T-helper 1 cell (primary cell): ENCODE data around the gene PRKCB.
A peak's percentile ranks its signal among the peaks of the same experiment; 100 is the strongest.
"Not testable (repeated sequence)": the region's sequence is repeated elsewhere in the genome, so short reads cannot be mapped to it uniquely, and the experiment has no call there.

Experiments
- DNase-seq, 5 donors: peaks; one replicate each; pipeline ENCODE4 v3.0.0-alpha.2; 2012 to 2020

The PRKCB gene

DNA sequence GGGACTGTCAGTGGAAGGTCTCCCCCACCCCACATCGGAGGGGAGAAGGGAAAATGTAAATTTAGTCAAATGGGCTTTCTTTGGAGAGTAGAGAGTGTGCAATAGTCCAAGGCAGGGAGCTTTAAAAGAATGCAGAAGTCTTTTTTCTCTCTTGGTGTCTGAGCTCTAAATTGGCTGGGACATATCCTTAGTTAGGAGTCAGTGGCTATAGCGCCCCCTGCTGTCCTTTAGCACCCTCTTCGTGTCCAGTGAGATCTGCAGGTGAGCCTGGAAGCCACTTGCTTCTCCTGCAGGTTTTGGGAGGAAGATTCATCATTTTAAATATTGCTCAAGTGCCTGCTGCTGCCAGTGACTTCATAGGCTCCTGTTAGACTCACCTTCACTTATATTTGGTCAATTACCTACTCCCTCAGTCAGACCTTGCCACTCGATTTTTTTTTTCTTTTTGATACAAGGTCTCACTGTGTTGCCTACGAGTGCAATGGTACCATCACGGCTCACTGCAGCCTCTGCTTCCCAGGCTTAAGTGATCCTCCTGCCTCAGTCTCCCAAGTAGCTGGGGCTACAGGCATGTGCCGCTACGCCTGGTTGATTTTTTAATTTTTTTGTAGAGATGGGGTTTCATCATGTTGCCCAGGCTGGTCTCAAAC, 174.8 kb downstream of the PRKCB start:
- peak; percentile 48 to 80 (median 70) for DNase-seq

DNA sequence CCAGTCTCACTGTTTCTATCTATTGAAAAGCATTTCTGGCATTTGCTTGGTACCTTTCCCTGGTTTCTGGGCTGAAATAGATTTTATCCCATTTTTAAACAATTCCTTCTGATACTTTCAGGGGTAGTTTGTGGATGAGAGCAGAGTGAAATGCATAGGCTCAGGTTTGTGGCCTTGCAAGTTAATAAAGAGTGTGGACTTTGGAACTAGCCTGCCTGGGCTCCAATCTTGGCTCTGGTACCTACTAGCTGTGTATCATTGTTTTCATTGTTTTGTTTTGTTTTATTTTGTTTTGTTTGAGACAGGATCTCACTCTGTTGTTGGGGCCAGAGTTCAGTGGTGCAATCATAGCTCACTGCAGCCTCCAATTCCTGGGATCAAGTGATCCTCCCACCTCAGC, 175.5 kb downstream of the PRKCB start:
- DNase-seq: no peak

DNA sequence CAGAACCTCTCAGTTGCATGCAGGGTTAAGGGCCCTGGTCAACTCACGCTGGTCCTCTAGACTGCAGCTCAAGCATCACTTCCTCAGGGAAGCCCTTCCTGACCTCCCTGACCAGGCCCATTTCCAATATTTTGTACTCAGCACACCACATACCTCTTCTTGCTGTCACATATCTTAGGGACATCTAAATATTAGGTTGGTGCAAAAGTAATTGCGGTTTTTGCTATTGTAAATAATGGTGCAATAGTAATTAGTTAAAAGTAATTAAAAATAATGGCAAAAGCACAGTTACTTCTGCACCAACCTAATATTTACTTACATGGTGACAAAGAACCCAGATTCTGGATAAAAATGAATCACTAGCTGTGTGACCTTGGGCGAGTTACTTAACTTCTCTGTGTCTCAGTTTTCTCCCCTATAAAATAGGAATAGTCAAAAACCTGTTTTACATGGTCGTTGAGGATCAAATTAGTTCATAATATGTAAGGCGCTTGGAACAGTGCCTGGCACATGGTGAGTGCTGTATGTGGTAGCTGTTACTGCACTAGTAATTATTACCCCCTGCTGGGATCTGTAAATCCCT, 177.4 kb downstream of the PRKCB start:
- no peak for DNase-seq

DNA sequence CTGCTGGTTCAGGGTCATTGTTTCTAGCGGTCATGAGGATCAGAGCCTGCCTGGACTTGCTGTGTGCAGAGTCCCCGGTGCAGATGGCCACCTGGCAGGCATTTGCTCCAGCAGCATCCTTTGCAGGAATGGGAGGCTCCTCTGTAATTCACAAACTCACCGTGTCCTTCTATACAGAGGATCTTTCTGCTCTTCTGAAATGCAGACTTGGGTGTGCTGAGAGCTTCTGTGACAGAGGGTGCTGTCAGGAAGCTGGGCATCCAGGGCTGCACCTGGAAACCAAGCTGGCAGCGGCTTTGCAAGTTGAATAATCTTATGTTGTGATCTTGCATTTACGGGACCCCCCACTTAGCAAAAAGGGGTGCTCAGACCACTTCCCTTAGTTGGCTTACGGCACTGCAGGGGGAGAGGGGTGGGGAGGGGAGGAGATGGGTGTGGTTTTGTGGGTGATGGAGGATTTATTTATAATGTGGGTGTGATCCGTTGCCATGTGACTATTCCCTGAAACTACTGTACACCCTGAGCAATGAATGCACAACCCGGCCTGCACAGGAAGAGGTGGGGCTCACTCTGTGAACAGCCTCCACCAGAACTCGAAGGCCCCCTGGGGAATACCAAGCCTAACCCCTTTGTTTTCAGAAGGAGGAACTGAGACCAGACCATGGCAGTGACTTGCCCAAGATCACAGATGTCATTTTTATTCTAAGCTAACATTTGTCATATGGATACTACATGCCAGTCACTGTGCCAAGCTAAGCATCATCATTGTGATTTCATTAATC, 178.3 kb downstream of the PRKCB start:
- peak in 4 of 5 donors; percentile 18 to 70 (median 24) for DNase-seq

DNA sequence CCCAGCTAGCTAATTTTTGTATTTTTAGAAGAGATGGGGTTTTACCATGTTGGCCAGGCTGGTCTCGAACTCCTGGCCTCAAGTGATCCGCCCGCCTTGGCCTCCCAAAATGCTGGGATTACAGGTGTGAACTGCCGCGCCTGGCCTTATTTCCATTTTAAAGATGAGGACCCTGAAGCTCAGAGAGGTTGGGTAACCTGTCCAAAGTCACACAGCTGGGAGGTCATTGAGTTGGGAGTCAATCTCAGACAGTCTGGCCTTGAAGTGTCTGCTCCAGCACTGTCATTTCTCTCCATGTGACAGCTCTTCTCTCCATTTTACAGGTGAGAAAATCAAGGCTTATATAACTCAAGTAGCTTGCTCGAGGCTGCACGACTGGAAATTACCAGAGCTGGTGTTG, 179.2 kb downstream of the PRKCB start:
- DNase-seq: not testable (repeated sequence)

DNA sequence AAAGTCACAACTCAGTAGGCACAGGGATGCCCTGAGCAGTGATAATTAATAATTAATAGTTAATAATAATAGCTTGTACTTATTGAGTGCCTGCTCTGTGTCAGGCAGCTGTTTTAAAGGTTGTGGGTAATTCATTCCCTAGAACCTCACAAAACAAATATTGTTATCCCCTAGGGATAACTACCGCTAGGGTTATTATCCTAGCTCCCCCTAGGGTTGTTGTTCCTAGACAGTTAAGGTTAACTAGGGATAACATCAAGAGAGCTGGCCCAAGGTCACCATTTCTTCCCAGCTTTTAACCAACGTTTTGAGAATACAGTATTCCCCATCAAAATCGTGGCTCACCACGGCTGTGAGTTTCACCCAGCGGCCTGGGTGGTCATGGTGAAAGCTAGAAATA, 180.1 kb downstream of the PRKCB start:
- no peak for DNase-seq

DNA sequence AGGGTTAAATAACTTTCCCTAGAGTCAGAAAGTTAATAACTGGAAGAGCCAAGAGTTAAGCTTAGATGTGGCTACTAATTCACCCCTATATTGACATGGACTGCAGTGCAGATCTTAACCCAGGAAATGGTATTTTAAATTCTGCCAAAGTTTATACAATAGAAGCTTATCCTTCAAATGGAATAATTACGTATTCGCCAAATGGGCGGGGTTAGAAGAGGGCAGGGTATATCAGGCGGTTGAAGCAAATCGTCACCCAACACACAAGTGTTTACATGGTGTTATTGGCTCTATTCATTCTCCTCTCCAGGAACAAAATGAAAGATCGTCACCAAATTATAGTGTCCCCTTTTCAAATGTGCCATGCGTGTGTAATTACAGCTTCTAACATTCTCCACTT, 182.7 kb downstream of the PRKCB start:
- no peak for DNase-seq

DNA sequence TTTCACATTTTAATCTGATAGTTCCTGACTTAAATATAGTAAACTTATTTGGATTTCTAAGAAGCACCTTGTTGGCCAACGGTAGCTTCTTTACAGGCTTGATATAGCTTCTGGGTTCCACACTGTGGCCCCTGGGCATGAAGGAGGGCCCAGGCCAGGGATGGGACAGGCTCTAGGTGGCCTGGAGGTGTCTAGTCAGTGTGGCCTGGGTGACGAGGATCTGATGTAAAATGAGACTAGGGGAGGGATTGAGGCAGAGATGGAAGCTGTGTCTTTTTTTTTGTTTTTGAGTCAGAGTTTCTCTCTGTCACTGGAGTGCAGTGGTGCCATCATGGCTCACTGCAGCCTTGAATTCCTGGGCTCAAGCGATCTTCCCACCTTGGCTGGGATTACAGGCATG, 187.0 kb downstream of the PRKCB start:
- DNase-seq: no peak

DNA sequence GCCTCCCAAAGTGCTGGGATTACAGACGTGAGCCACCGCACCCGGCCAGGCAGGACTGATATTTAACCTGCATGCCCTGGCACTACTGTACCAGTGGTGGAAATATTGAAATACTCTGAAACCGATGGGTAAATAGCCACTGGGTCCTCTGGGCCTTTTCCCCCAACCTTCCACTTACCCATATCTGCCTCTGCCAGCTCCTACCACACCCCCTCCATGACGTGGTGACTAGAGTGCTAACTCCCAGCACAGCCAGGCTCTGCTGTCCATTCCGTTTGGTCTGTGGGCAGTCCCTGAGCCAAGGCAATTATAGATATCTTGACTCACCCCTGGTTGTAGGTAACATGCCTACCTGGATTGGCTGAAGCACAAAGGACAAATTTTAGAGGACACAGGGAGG, 187.8 kb downstream of the PRKCB start:
- no peak for DNase-seq

DNA sequence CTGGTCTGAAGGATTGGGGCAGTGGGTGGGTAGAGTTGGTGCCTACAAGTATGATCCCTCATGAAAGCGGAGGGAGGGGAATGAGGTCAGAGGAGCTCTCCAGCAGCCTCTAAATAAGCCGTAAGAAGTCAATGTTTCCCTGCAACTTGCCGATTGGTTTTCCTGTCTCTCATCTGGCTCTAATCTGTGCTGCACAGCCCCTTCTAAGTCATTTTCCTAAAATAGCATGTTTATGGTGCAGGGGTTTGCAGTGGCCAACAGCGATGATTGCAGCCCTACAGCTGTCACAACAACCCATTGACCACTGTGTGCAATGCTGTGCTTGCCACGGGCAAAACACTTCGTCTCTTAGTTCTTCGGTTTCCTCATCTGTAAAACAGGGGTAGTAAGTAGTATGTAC, 189.2 kb downstream of the PRKCB start:
- DNase-seq: no peak

DNA sequence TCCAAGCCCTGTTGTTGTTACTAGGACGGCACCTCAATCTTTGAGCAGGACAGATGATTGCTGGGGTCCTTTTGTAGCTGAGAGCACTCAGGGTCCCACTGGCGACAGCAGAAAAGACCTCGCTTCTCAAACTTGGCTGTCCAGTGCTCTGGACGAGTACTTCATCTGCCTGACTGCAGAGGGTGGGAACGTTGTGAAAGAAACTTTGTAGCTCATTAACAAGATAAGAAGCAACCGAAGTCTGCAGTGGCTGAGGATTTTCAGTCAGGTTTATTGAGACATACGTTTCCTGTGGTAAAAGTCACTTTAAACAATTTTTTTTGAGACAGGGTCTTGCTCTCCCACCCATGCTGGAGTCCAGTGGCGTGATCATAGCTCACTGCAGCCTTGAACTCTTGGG, 191.7 kb downstream of the PRKCB start:
- DNase-seq: no peak

DNA sequence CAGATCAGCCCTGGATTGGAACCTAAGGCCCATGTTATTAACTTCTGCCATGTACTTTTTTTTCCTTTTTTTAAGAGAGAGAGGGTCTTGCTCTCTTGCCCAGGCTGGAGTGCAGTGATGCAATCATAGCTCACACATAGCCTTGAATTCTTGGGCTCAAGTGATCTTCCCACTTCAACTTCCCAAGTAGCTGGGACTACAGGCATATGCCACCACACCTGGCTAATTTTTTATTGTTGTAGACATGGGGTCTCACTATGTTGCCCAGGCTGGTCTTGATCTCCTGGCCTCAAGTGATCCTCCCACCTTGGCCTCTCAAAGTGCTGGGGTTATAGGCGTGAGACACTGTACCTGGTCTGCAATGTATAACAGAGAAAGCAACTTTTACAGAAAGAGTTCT, 194.1 kb downstream of the PRKCB start:
- DNase-seq: not testable (repeated sequence)

DNA sequence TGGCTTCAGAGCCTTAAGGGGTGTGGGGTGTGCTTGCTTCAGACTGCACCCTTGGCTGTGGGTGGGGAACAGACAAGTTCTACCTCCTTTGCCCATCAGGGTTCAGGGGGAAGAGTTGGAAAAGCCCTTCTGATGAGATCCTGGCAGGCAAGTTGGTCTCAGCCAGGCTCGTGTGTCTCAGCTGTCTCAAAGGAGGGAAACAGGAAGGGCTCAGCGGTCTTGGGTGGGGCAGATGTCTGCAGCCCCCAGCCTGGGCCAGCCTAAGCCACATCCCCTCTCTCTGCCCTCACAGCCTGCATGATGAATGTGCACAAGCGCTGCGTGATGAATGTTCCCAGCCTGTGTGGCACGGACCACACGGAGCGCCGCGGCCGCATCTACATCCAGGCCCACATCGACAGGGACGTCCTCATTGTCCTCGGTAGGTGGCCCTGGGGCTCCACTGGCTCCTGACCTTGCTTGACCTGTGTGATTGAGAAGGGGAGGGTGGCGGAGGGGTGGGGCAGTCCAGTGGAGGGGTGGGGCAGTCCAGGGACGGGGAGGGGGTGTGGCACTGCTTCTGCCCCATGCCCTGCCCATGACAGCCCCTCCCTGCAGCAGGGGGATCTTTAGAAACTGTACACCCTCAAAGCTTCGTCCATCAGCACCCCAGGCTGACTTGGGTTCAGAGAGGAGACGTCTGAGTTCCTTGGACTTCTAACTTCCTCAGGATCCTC, 199.5 kb downstream of the PRKCB start:
- peak in 1 of 5 donors; percentile 34 for DNase-seq

DNA sequence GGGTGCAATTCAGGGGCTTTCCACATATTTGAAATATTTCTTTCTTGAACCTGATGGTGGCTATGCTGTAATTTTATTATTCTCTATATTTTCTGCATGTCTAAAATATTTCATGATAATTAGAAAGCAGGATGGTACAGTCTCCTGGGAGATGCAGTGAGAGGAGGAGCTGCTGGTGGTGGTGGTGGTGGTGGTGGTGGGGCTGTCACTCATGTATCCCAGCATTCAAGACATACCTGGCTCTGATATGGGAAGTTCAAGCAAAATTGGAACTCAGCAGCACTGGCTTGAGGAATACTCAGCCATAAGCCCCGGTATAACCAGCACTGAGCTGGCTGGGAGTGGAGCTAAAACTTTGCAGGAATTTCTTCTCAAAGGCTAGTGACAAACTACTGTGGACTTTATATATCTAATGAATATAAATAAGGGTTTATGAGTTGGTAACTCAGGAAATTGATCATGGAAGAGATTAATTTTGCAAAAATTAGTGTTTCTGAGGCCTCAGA, 200.3 kb downstream of the PRKCB start:
- no peak for DNase-seq

DNA sequence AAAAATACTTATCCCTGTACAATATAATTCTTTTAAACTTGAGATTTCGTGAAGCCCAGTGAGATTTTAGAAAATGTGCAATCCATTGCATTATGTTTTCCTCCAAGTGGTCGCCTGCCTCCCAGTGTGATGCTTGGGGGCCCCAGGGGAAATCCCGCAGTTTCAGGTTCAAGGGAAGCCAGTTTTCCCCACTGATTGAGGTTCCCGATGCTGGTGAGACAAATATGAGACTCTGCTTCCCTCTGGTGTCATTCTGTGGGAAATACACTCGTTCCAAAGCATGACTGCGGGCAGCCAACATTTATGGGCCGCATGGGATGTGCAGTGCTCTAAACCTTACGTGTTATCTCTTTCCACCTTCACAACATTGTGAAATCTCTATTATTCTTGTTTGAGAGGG, 200.8 kb downstream of the PRKCB start:
- peak in 3 of 5 donors; percentile 6 to 16 (median 16) for DNase-seq

DNA sequence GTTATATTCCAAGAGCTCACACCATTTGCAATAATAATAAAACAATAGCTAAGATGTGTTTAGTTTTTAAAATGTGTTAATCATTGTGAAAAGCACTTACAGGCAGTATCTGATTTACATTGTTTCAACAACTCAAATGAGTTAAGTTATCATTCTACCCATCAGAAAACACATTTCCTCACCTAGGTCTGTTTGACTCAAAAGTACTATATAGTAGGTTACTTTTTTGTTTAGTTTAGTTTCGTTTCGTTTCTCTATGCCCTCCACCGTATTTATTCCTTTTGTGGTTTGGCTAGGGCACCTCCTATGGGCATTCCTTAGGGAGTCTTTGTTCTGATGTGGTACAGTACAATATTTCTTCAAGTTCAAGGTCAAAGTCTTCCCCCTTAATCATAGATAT, 201.6 kb downstream of the PRKCB start:
- no peak for DNase-seq

DNA sequence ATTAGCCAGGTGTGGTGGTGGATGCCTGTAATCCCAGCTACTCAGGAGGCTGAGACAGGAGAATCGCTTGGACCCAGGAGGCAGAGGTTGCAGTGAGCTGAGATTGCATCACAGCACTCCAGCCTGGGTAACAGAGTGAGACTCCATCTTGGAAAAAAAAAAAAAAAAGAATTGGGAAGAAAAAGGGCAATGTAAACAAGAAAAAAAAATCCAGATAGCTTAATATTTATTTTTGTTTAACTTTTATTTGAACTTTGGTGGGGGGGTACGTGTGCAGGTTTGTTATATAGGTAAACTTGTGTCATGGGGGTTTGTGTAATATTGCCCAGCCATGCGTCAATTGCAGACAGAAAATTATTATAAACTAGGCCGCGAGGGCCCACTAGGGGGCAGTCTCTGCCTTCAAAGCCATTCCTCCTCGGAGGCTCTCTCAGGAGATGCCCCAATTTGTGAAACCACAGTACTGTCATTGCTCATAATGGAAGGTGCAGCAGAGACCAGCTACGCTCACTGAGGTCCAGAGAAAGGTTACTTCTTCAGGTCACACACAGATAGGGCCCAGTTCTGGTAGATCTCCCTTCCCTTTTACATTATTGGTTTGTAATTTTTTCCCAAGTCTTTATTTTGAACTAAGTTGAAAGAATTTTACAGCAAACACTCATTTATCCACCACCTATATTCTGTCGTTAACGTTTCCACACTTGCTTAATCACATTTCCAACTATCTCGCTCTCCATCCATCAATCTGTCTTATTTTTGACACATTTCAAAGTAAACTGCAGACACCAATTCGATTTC, 206.2 kb downstream of the PRKCB start:
- DNase-seq: peak; percentile 24 to 73 (median 54)

DNA sequence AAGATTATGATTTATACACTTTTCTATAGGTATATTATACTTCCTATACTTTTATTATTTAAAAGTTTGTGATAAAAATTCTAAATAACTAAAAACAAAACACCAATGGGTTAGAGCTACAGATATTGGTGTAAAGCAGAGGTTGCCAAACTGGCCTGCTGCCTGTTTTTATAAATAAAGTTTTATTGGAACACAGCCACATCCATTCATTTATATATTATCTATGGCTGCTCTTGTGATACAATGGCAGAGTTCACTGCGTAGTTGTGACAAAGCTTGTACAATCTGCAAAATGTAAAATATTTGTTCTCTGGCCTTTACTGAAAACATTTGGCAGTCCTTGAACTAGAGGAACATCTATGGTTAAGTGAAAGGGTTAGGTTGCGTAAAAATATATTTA, 208.7 kb downstream of the PRKCB start:
- no peak for DNase-seq

DNA sequence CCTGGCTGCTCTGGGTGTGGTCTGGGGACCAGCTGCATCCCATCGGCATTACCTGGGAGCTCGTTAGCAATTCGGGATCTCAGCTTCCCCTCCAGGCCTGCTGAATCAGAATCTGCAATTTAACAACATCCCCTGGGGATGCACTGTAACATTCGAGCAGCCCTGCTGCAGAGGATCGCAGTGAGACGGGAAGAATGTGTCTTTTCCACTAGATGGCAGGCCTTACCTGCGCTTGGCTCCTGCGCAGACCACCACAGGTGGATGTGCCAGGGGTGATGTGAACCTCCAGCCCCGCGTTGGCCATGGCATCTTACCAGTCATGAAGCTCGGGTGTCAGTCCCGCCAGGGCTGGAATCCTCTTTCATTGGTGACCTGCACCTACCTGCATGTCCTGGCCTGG, 209.9 kb downstream of the PRKCB start:
- no peak for DNase-seq

DNA sequence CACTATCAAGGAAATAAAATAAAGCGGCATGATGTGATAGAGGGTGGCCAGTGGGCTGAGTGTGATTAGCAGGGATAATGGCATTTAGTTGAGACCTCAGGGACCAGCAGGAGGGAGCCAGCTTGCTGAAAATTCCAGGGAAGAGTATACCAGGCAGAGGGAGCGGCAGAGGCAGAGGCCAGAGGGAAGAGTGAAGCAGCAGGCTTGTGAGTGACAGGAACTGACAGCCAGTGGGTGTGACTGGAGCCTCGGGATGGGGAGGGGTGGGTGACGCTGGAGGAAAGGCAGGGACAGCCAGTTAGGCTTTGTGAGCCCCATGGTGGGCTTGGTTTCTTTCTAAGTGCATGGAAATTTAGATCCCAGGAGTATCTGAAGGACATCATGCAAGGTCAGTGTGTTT, 210.7 kb downstream of the PRKCB start:
- DNase-seq: no peak

DNA sequence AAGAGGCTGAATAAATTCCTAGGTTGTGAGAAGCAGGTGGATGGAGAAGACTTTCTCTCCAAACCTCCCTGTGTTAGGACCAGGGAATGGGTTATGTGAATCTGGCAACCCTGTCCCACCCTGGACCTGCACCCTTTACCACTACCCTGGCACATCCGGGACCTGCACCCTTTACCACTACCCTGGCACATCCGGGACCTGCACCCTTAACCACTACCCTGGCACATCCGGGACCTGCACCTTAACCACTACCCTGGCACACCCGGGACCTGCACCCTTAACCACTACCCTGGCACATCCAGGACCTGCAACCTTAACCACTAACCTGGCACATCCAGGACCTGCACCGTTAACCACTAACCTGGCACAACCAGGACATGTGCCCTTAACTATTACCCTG, 213.3 kb downstream of the PRKCB start:
- peak in 1 of 5 donors; percentile 5 for DNase-seq

DNA sequence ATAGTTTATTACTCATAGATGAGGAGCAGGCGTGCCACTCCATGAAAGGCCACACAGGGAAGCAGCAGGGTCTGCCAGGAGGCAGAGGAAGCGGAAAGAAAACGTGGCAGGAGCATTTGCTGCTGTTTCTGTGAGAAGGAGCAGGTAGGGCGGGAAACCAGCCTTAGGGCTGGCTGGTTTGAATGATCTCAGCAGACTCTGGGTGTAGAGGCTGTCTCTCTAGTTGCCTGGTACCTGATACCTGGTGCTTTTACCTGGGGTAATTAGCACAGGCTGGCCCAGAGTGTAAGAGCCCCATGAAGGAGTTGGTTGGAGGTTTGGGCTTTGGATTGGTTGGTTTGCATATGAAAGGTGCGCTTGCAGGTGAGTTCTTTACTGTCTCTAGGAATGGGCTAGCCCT, 215.3 kb downstream of the PRKCB start:
- DNase-seq: no peak
